ENCODE data around the gene MMS19. TPM values are rescaled to one million over a fixed set of nuclear protein-coding genes. Genes with fewer than 3 reads are reported as not detected.

MMS19 gene
- total RNA-seq, 1 donor from 2014 or later = 88.1 TPM

DNA sequence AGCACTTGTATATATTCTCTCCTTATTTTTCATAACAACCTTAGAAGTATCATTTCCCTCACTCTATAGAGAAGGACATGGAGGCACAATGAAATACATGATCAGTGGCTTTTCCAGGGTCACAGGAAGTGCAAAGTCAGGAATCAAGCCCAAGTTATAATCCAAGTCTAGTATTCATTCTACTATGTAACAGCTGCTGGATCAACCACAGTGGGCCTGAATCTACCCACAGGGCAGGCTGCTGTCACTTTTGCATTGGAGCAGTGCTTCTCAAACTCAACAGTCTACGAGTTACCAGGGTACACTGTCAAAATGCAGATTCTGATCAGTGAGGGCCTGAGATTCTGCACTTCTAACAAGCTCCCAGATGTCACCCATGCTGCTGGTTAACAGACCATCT, 34.0 kb downstream of the MMS19 start:
- Mint-ChIP-seq H3K27ac (peak overlapping the region; percentile 74), H3K9me3 (no peaks in the 10 kb centered on the region), H3K27me3 (ENCODE audit: low read depth) (no peaks in the 10 kb centered on the region), H3K4me3 (no peak overlapping the region), H3K4me1 (no peaks in the 10 kb centered on the region), H3K36me3 (peaks cover 31% of the 10 kb centered on the region)
- no peak for DNase-seq (ENCODE audit: low spot score in 2 of 2, unreplicated experiment in 2 of 2)
- TF ChIP-seq, protein P1, sequence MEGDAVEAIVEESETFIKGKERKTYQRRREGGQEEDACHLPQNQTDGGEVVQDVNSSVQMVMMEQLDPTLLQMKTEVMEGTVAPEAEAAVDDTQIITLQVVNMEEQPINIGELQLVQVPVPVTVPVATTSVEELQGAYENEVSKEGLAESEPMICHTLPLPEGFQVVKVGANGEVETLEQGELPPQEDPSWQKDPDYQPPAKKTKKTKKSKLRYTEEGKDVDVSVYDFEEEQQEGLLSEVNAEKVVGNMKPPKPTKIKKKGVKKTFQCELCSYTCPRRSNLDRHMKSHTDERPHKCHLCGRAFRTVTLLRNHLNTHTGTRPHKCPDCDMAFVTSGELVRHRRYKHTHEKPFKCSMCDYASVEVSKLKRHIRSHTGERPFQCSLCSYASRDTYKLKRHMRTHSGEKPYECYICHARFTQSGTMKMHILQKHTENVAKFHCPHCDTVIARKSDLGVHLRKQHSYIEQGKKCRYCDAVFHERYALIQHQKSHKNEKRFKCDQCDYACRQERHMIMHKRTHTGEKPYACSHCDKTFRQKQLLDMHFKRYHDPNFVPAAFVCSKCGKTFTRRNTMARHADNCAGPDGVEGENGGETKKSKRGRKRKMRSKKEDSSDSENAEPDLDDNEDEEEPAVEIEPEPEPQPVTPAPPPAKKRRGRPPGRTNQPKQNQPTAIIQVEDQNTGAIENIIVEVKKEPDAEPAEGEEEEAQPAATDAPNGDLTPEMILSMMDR (IDR thresholded peaks at IDR 0.05; ENCODE audit: unreplicated experiment) = no peak

DNA sequence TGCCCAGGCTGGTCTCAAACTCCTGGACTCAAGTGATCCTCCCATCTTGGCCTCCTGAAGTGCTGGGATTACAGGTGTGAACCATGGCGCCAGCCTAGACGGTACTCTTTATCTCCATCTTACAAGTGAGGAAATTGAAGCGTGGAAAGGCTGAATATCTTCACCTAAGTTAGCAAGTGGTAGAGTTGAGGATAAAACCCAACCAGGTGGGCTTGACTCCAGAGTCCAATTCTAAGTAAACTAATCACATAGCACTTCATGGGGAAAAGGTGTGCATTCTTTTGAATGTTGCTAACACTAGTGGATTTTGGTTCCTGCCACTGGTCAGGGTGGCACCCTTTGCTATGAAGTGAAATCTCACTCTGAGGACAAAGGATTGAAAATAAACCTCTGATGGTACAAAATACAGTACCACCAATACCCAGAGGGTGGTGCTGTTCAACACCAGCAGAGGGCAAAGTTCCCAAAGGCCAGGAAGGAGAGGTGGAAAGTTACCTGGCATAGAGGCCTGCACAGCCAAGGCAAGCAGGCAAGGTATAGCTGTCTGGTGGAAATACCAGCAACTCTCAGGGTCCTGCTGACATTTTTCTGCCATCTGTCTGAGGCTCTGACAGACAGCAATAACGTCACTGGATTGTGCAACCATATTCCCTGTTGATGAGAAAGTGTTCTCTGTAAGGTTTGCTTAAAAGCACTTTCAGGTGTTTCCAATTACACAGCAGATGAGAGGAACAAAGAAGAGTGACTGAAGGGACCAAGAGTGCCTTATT, 34.7 kb downstream of the MMS19 start:
- TF ChIP-seq, protein P1 (IDR thresholded peaks at IDR 0.05; ENCODE audit: unreplicated experiment) = peak; percentile 91
- peak in 1 of 2 experiments; percentile 42 for DNase-seq (ENCODE audit: low spot score in 2 of 2, unreplicated experiment in 2 of 2)
- H3K4me1 Mint-ChIP-seq = no peaks in the 10 kb centered on the region
- H3K36me3 Mint-ChIP-seq = peaks cover 30% of the 10 kb centered on the region
- H3K27me3 Mint-ChIP-seq (ENCODE audit: low read depth) = no peaks in the 10 kb centered on the region
- no peaks in the 10 kb centered on the region for H3K9me3 Mint-ChIP-seq
- peak overlapping the region; percentile 74 for H3K27ac Mint-ChIP-seq
- no peak overlapping the region for H3K4me3 Mint-ChIP-seq

DNA sequence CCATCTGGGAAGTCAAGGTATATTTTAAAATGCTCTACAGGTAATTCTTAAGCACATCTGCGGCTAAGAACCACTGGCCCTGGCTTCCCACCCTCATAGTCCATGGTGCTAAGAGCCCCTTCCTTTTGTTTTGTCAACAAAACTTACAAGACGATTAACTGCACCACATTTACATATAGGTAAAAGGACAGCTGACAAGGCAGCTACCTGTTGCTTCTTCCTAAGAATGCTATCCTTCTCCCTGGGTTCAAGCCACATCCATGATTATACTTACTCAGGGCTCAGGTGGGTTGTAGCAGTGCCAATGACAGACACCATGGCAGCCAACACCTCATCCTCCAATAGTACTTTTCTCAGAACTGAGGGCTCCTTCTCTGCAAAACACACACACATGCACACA, 35.9 kb downstream of the MMS19 start:
- H3K27me3 Mint-ChIP-seq (ENCODE audit: low read depth) = no peaks in the 10 kb centered on the region
- no peaks in the 10 kb centered on the region for H3K9me3 Mint-ChIP-seq

DNA sequence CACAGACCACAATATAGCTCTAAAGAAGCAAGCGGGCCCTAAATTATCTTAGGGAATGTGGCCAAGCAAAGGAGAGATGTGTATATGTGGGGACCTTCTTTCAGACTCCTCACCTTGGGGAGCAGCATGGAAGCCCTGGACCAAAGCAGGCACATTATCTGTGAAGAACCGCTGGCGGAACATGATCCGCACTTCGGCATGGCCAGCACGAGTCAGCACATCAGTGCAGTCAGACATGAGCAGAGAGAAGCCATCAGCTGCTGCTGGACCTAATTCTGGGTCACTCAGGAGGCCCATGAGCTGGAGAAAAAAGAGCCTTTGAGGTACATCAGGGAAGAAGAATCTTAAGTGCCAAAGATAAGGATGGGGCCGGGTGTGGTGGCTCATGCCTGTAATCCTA, 38.3 kb downstream of the MMS19 start:
- no peak for DNase-seq (ENCODE audit: low spot score in 2 of 2, unreplicated experiment in 2 of 2)
- Mint-ChIP-seq H3K9me3 (no peaks in the 10 kb centered on the region), H3K27ac (no peak overlapping the region), H3K4me3 (no peak overlapping the region), H3K4me1 (no peaks in the 10 kb centered on the region), H3K36me3 (peaks cover 42% of the 10 kb centered on the region), H3K27me3 (ENCODE audit: low read depth) (no peaks in the 10 kb centered on the region)
- TF ChIP-seq, protein P1 (IDR thresholded peaks at IDR 0.05; ENCODE audit: unreplicated experiment) = no peak

More for the DNA sequence above, 35.9 kb downstream of the MMS19 start:
- Mint-ChIP-seq H3K4me3 (no peak overlapping the region), H3K27ac (no peak overlapping the region), H3K36me3 (peaks cover 36% of the 10 kb centered on the region), H3K4me1 (no peaks in the 10 kb centered on the region)
- no peak for DNase-seq (ENCODE audit: low spot score in 2 of 2, unreplicated experiment in 2 of 2)
- TF ChIP-seq, protein P1 (IDR thresholded peaks at IDR 0.05; ENCODE audit: unreplicated experiment) = no peak

DNA sequence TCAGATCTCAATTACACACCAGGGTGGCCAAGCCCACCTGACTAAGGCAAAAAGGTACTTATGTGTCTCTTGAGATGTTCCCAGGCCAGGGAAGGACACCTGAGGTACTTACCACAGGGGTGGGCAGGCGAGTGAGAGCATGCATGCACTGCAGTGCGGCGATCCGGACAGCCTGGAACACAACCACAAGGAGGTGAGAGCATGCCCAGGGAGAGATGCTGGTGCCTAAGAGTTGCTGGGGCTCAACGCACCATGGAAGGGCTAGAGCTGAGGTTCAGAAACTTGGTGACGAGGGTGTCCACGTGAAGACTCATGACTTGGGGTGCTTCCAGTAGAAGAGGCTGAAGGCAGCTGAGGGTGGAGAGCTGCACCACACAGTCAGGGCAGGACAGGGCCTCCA, 39.1 kb downstream of the MMS19 start:
- Mint-ChIP-seq H3K27me3 (ENCODE audit: low read depth) (no peaks in the 10 kb centered on the region), H3K4me1 (peaks cover 3% of the 10 kb centered on the region), H3K27ac (no peak overlapping the region), H3K4me3 (no peak overlapping the region), H3K9me3 (no peaks in the 10 kb centered on the region), H3K36me3 (peaks cover 47% of the 10 kb centered on the region)
- TF ChIP-seq, protein P1 (IDR thresholded peaks at IDR 0.05; ENCODE audit: unreplicated experiment) = no peak
- DNase-seq (ENCODE audit: low spot score in 2 of 2, unreplicated experiment in 2 of 2) = no peak

Measured in mesothelial cell of epicardium (in vitro differentiated cells).